H1 (cell line): ENCODE measurements around the gene MARK4. TPM values are rescaled to one million over a fixed set of nuclear protein-coding genes. Genes with fewer than 3 reads are reported as not detected.

Experiments used
- CTCF ChIA-PET: fragments of 300-600 bp; sonication (Branson Sonifier 250); formaldehyde crosslinking; loops from one replicate; lab custom pipeline; 2021; ENCODE audit not compliant: partially characterized antibody; lab: Charles Lee
- POLR2A ChIA-PET: fragments of 300-600 bp; sonication (Branson Sonifier 250); formaldehyde crosslinking; loops from one replicate; lab custom pipeline; 2021; ENCODE audit warnings: inconsistent platforms; ENCODE audit not compliant: partially characterized antibody; lab: Charles Lee
- DNase-seq, 2 experiments: peaks; one replicate each; pipeline versions ENCODE4 v3.0.0 to v3.0.0-alpha.2; 2010 to 2022; ENCODE audit warnings: low spot score in 2 of 2, low read depth in 1 of 2, mixed read lengths in 1 of 2
- FAIRE-seq: peaks from 2 replicates; lab custom pipeline; 2011; peaks lifted over from hg19 to GRCh38; lab: Jason Lieb, UNC
- H2AFZ ChIP-seq: 2 replicates; pipeline ENCODE4 v1.8.1; 2012; ENCODE audit warnings: low read length, inconsistent platforms
- H2AK5ac ChIP-seq: 2 replicates; pipeline ENCODE4 v1.6.1; 2013; ENCODE audit warnings: low read depth, low read length
- H2BK120ac ChIP-seq: replicated peaks from 2 replicates; pipeline ENCODE3; 2013; ENCODE audit warnings: low read depth, low read length, inconsistent platforms
- H2BK12ac ChIP-seq: 2 replicates; pipeline ENCODE4 v1.6.1; 2013; ENCODE audit warnings: low read depth, low read length
- H2BK15ac ChIP-seq: 2 replicates; pipeline ENCODE4 v1.6.1; 2013; ENCODE audit warnings: low read length
- H2BK20ac ChIP-seq: 2 replicates; pipeline ENCODE4 v1.6.1; 2013; ENCODE audit warnings: low read length
- H2BK5ac ChIP-seq: 2 replicates; pipeline ENCODE4 v1.6.1; 2013; ENCODE audit warnings: low read depth, low read length
- H3K14ac ChIP-seq: 2 replicates; pipeline ENCODE4 v1.6.1; 2013; ENCODE audit warnings: inconsistent platforms; ENCODE audit not compliant: insufficient read length
- H3K18ac ChIP-seq: 2 replicates; pipeline ENCODE4 v1.6.1; 2013; ENCODE audit warnings: low read length; ENCODE audit errors: extremely low read depth
- H3K23ac ChIP-seq: 2 replicates; pipeline ENCODE4 v1.6.1; 2013; ENCODE audit warnings: inconsistent platforms; ENCODE audit not compliant: insufficient read length
- H3K23me2 ChIP-seq: 2 replicates; pipeline ENCODE4 v1.6.1; 2013; ENCODE audit warnings: low read depth, low read length
- H3K27ac ChIP-seq: 2 replicates; pipeline ENCODE4 v1.6.1; 2011; ENCODE audit warnings: low read depth, low read length, inconsistent platforms
- H3K27me3 ChIP-seq, 4 experiments: replicated peaks in 1 of 4; 1 replicate in 1 of 4; 2 replicates in 3 of 4; pipeline versions ENCODE4 v1.6.1 to v1.8.1; 2011 to 2013; ENCODE audit warnings: low read length in 3 of 4, mild to moderate bottlenecking in 3 of 4, inconsistent platforms in 2 of 4, mixed read lengths in 2 of 4, moderate library complexity in 1 of 4; ENCODE audit not compliant: control insufficient read depth in 3 of 4, insufficient read depth in 3 of 4; ENCODE audit errors: extremely low read depth in 1 of 4
- H3K36me3 ChIP-seq, 4 experiments: 2 replicates each; pipeline versions ENCODE4 v1.6.1 to v1.8.1; 2011 to 2013; ENCODE audit warnings: mild to moderate bottlenecking in 4 of 4, low read length in 3 of 4, moderate library complexity in 2 of 4, control low read depth in 1 of 4, inconsistent platforms in 1 of 4; ENCODE audit not compliant: insufficient read depth in 4 of 4, control insufficient read depth in 2 of 4
- H3K4ac ChIP-seq: replicated peaks from 2 replicates; pipeline ENCODE3; 2013; ENCODE audit warnings: low read length, low read depth, mixed read lengths, inconsistent platforms; ENCODE audit not compliant: insufficient read length
- H3K4me1 ChIP-seq, 4 experiments: replicated peaks in 1 of 4; 1 replicate in 1 of 4; 2 replicates in 3 of 4; pipeline versions ENCODE4 v1.6.1 to v1.8.1; 2011 to 2013; ENCODE audit warnings: low read length in 3 of 4, inconsistent platforms in 2 of 4, mixed read lengths in 1 of 4; ENCODE audit not compliant: insufficient read depth in 4 of 4, control insufficient read depth in 3 of 4
- H3K4me2 ChIP-seq, 2 experiments: 2 replicates each; pipeline versions ENCODE4 v1.6.1 to v1.8.1; 2011 to 2013; ENCODE audit warnings: low read depth in 2 of 2, low read length in 2 of 2, control low read depth in 1 of 2, inconsistent platforms in 1 of 2, mild to moderate bottlenecking in 1 of 2; ENCODE audit not compliant: insufficient read depth in 1 of 2
- H3K4me3 ChIP-seq, 4 experiments: fragments of 200-600, 300-600 bp in 1 of 4; sonication (generic), shearing (Covaris generic), sonication (Bioruptor Twin) in 1 of 4; 2 replicates each; pipeline versions ENCODE4 v1.5.1 to v1.8.1; 2011 to 2016; ENCODE audit warnings: low read length in 4 of 4, low read depth in 3 of 4, control low read depth in 2 of 4, inconsistent platforms in 2 of 4, mild to moderate bottlenecking in 2 of 4, mixed read lengths in 1 of 4, moderate library complexity in 1 of 4; ENCODE audit not compliant: insufficient read depth in 2 of 4; ENCODE audit errors: extremely low read depth in 1 of 4
- H3K56ac ChIP-seq: replicated peaks from 2 replicates; pipeline ENCODE3; 2013; ENCODE audit warnings: low read depth, mild to moderate bottlenecking, mixed read lengths, low read length, inconsistent platforms; ENCODE audit not compliant: insufficient read length
- H3K79me1 ChIP-seq: 2 replicates; pipeline ENCODE4 v1.6.1; 2013; ENCODE audit warnings: low read depth, low read length, control low read depth
- H3K79me2 ChIP-seq, 2 experiments: 2 replicates each; pipeline versions ENCODE4 v1.6.1 to v1.8.1; 2012 to 2013; ENCODE audit warnings: low read length in 2 of 2, mild to moderate bottlenecking in 2 of 2, inconsistent platforms in 1 of 2; ENCODE audit not compliant: insufficient read depth in 2 of 2, control insufficient read depth in 1 of 2
- H3K9ac ChIP-seq, 4 experiments: replicated peaks in 1 of 4; 1 replicate in 1 of 4; 2 replicates in 3 of 4; pipeline versions ENCODE4 v1.6.1 to v1.8.1; 2011 to 2013; ENCODE audit warnings: low read depth in 3 of 4, low read length in 3 of 4, control low read depth in 2 of 4, mild to moderate bottlenecking in 2 of 4, moderate library complexity in 2 of 4, inconsistent platforms in 1 of 4; ENCODE audit errors: extremely low read depth in 1 of 4
- H3K9me3 ChIP-seq, 2 experiments: 2 replicates each; pipeline versions ENCODE4 v1.6.1 to v1.8.1; 2012 to 2013; ENCODE audit warnings: mild to moderate bottlenecking in 2 of 2, moderate library complexity in 2 of 2, control low read depth in 1 of 2, inconsistent platforms in 1 of 2, low read depth in 1 of 2, low read length in 1 of 2, mixed read lengths in 1 of 2; ENCODE audit not compliant: insufficient read depth in 2 of 2
- H4K20me1 ChIP-seq, 2 experiments: replicated peaks in 1 of 2; 2 replicates each; pipeline versions ENCODE3 to v1.8.1; 2011 to 2013; ENCODE audit warnings: inconsistent platforms in 2 of 2, low read length in 2 of 2, mild to moderate bottlenecking in 1 of 2; ENCODE audit not compliant: insufficient read depth in 2 of 2, control insufficient read depth in 1 of 2
- H4K5ac ChIP-seq: 2 replicates; pipeline ENCODE4 v1.6.1; 2013; ENCODE audit warnings: low read length, low read depth, mixed read lengths, inconsistent platforms; ENCODE audit not compliant: insufficient read length
- H4K8ac ChIP-seq: 2 replicates; pipeline ENCODE4 v1.8.0; 2013; ENCODE audit warnings: mild to moderate bottlenecking, moderate library complexity, low read length, inconsistent platforms; ENCODE audit not compliant: insufficient read depth; ENCODE audit errors: extremely low read depth
- H4K91ac ChIP-seq: replicated peaks from 2 replicates; pipeline ENCODE3; 2013; ENCODE audit warnings: low read length, mixed read lengths, inconsistent platforms; ENCODE audit not compliant: insufficient read length
- RAD21 ChIP-seq, 2 experiments: IDR thresholded peaks in 1 of 2; conservative IDR thresholded peaks in 1 of 2; 2 replicates each; pipeline ENCODE4 v1.6.1; 2011; ENCODE audit warnings: low read depth in 2 of 2, low read length in 2 of 2, improper control_type of control experiment in 1 of 2, inconsistent platforms in 1 of 2, mild to moderate bottlenecking in 1 of 2, moderate library complexity in 1 of 2
- RFX5 ChIP-seq: IDR thresholded peaks from 2 replicates; pipeline ENCODE4 v1.6.1; 2011; ENCODE audit warnings: low read depth, low read length, improper control_type of control experiment, borderline replicate concordance
- RXRA ChIP-seq: IDR thresholded peaks from 2 replicates; pipeline ENCODE4 v1.6.1; 2011; ENCODE audit warnings: low read depth, mild to moderate bottlenecking, low read length, moderate library complexity; ENCODE audit not compliant: insufficient read depth
- SP4 ChIP-seq: IDR thresholded peaks from 2 replicates; pipeline ENCODE4 v1.6.1; 2012; ENCODE audit warnings: low read length, inconsistent platforms
- WGBS, 2 experiments: shearing (Covaris generic) in 1 of 2; methylation state at CpG; one replicate each; pipeline versions ENCODE4 v1.1.6 to v1.1.7; 2013 to 2015; ENCODE audit warnings: low lambda C conversion rate in 2 of 2, mixed read lengths in 2 of 2, inconsistent platforms in 1 of 2, low coverage in 1 of 2, missing lambda C conversion rate in 1 of 2; ENCODE audit not compliant: insufficient replicate concordance in 2 of 2, insufficient coverage in 1 of 2, insufficient read length in 1 of 2; ENCODE audit errors: extremely low coverage in 1 of 2, missing lambda C conversion rate in 1 of 2; 5-methylcytosine and 5-hydroxymethylcytosine counted together
- polyA plus RNA-seq, 7 experiments: library from polyadenylated mRNA; depleted of rRNA in 3 of 7; stranded (reverse) in 5 of 7; unstranded in 2 of 7; fragments of >200 nt in 5 of 7; fragments of 200-250 nt in 2 of 7; gene quantifications; 1 replicate in 5 of 7; 2 replicates in 1 of 7; 4 replicates in 1 of 7; pipeline versions ENCODE4 v1.2.1 to v1.2.3, GENCODE V29; 2011 to 2013; ENCODE audit warnings: missing spikeins in 2 of 7, mixed read lengths in 2 of 7
- total RNA-seq: library from RNA; stranded (reverse); fragmentation: NEBNext Ultra II Directional; extraction: Animal tissue kit (Norgen Biotek cat#: 25700); gene quantifications from 2 replicates; pipeline ENCODE4 v1.2.1, GENCODE V29; 2021
- TF ChIP-seq, protein P1 (sequence below): IDR thresholded peaks from 2 replicates; pipeline ENCODE4 v1.6.1; 2011; ENCODE audit warnings: low read length, improper control_type of control experiment

The MARK4 gene
- total and polyA plus RNA-seq, 2 of the 8 experiments (the other 6 are each of a cell fraction or from before 2014, with no cell fraction given): 12.3 to 49.8 TPM

DNA sequence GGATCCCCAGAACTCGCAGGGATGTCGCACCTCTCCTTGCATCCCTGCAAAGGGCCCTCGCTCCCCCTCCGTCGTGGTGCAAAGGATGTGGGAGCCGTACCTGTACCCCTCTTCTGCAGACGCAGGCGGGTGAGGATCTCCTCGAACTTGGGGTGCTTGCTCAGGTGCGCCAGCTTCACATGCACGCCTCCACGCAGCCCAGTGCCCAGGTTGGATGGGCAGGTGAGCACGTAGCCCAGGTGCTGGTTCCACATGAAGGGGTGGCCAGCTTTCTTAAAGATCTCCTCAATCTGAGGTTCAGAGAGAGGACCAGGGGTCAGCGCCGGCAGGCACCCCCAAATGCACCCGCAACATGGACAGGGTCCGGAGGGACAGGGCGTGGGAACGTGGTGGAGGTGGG, 56.3 kb downstream of the MARK4 start:
- Histone ChIP-seq H2BK20ac (no peak overlapping the region), H3K4me1 (no peaks in the 10 kb centered on the region; a peak in 2 of 7 replicates), H3K18ac (no peak overlapping the region), H3K56ac (no peak overlapping the region), H3K4me3 (no peak overlapping the region), H3K9me3 (no peaks in the 10 kb centered on the region), H4K20me1 (no peaks in the 10 kb centered on the region), H2BK120ac (no peak overlapping the region), H3K79me1 (no peaks in the 10 kb centered on the region), H2BK5ac (no peak overlapping the region), H3K9ac (no peak overlapping the region), H2BK12ac (0 out of 2 replicates have a peak overlapping the region, but pooled peaks have one; percentile 27), H4K8ac (peak overlapping the region; percentile 15; the same call in 1 of the 2 replicates), H3K27ac (no peak overlapping the region), H2AFZ (no peak overlapping the region), H3K23ac (no peak overlapping the region), H2AK5ac (no peak overlapping the region), H3K14ac (no peak overlapping the region), H3K23me2 (no peaks in the 10 kb centered on the region), H3K4me2 (no peak overlapping the region), H4K5ac (no peak overlapping the region), H3K27me3 (peaks cover 0 to 13% (median 11%) of the 10 kb centered on the region in 4 experiments; a peak in 3 of 7 replicates), H3K4ac (no peak overlapping the region), H4K91ac (no peak overlapping the region), H3K36me3 (no peaks in the 10 kb centered on the region; a peak in 1 of 8 replicates), H2BK15ac (no peak overlapping the region), H3K79me2 (no peaks in the 10 kb centered on the region)
- ChIA-PET CTCF (interaction anchor here (0.6 to 1.9 kb wide), 5 partner anchors 26 to 110 kb away, joined by 3 to 7 read pairs (median 3); no protein-coding TSS in a partner anchor), POLR2A (interaction anchor here (1.0 to 2.1 kb wide), 5 partner anchors 19 to 215 kb away, joined by 3 to 6 read pairs (median 3); partner anchors contain the start of gene PPP1R37)
- no peak for DNase-seq
- 90% methylated on average over 19 of the region's 19 CpGs; no CpG with 5 or more reads in 1 of the 2 experiments for WGBS, 2 experiments
- no peak for FAIRE-seq
- TF ChIP-seq, protein P1, sequence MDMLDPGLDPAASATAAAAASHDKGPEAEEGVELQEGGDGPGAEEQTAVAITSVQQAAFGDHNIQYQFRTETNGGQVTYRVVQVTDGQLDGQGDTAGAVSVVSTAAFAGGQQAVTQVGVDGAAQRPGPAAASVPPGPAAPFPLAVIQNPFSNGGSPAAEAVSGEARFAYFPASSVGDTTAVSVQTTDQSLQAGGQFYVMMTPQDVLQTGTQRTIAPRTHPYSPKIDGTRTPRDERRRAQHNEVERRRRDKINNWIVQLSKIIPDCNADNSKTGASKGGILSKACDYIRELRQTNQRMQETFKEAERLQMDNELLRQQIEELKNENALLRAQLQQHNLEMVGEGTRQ: no peak
- TF ChIP-seq RFX5 (no peak), SP4 (no peak), RXRA (no peak), RAD21 (IDR thresholded peaks at IDR 0.05 in 1 of 2, conservative IDR thresholded peaks at IDR 0.05 in 1 of 2; ENCODE audit: low read depth in 2 of 2, low read length in 2 of 2) (no peak)
